GM19351 (cell line): ENCODE results near the gene DUSP19.
A peak's percentile ranks its signal among the peaks of the same experiment; 100 is the strongest.
"Not testable (repeated sequence)": the region's sequence is repeated elsewhere in the genome, so short reads cannot be mapped to it uniquely, and the experiment has no call there.

Source experiments
- ATAC-seq: cut with Tn5 transposase; IDR thresholded peaks from one replicate; pipeline ENCODE4 v1.9.1; 2021; ENCODE audit warnings: mild to moderate bottlenecking, moderate library complexity; ENCODE audit not compliant: unreplicated experiment

The DUSP19 gene, protein sequence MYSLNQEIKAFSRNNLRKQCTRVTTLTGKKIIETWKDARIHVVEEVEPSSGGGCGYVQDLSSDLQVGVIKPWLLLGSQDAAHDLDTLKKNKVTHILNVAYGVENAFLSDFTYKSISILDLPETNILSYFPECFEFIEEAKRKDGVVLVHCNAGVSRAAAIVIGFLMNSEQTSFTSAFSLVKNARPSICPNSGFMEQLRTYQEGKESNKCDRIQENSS

DNA sequence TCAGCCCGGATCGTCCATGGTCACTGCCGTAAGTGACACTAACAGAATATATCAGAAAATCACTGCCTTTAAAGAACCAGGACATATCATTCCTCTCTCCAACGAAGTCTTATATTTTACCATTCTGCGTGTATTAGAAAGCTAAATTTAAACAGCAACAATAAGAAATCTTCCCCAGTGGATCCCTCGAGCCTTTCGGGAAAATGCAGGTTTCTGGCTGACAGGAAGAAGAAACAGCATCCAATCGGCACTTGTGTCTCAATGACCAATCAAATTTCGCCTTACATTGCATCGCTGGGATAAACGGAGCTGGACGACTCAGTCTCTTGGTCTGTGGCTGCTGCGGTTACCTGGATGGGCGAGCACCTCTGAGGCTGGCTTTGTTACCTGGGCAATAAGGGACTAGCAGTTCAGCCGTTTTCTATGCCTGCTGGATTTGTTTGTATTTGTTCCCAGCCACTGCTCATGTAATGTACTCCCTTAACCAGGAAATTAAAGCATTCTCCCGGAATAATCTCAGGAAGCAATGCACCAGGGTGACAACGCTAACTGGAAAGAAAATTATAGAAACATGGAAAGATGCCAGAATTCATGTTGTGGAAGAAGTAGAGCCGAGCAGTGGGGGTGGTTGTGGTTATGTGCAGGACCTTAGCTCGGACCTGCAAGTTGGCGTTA lies at the start of gene DUSP19:
DUSP19 (plus strand) TSS at position 284 of the 675 bp plus-strand sequence; CDS start at position 471, 187 bp downstream.
- peak; percentile 82 for ATAC-seq

DNA sequence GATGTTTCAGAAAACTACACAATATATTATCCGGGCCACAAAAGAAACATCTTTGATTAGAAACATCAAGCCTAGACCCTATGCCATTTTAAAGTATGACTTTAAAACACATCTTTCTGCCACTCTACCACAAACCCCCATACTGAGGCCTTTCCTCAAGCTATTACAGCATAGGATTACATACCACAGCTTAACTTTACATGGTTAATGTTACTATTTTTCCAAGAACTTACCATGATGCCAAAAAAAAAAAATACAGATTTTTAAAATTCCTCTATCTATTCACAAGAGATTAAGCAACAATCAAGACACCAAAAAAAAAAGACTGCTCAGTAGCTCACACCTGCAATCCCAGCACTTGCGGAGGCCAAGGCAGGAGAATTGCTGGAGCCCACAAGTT lies 49.3 kb upstream of the DUSP19 start:
- ATAC-seq: no peak

DNA sequence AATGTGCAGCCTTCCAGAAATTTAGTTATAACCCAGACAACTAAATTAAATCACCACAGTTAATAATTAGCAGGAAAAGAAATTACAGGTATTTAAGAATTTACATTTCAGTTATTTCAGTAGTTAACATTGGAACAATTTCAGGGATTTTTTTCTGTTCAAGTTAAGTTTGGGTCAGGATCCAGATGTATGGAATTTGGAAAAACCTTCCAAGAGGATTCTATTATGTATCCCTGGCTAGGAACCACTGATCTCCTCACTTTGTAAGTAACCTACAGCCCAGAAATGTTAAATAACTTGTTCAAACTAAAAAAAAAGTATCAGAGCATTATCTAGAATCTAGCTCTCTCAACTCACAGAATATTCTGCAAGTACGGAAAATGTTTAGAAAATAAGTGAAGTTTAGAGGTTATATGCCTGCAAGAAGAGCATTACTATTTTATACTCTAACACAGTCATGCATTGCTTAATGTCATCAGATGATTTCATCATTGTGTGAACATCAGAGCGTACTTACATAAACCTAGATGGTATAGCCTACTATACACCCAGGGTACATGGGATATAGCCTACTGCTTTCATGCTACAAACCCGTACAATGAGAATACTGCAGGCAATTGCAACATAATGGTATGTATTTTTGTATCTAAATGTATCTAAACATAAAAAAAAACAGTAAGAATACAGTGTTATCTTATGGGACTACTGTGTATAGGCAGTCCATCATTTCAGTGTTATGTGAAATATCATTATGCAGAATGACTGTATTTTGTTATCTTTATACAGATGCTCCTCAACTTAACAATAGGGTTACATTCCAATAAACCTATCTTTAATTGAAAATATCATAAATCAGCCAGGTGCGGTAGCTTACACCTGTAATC lies 46.4 kb upstream of the DUSP19 start:
- no peak for ATAC-seq

DNA sequence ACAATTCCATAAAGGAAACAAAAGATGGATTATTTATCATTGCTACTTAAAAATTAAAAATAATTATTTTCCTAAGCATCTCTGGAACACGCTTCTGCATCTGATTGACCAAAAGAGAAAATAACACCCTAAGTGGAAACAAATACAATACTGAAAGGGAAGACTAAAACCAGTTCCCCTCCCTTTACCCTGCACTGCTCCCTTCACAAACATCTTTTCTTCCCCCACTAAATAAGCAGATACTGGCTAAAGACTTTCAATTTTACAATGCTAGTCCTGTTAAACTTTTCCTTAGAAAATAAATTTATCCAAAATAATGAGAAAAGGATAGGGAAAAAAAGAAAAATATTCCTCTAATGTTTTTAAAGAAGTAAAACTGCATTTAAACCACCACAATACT lies 44.6 kb upstream of the DUSP19 start:
- ATAC-seq: no peak

DNA sequence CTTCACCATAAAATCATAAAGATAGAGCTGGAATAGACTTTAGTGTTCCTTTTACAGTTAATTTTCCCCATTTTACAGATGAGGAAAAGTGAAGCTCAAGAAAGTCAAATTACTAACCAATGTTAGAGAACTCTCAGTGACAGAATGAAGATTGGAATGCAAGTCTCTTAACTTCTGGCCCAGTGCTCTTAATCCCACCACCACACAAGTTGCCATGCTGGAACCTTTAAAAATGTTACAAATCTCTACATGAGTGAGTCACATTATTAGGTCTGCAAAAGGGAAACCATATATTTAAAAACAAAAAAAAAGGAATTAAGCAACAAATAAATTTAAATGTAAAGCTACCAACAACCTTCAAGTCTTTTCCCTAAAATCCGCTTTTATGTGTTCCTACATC lies 43.7 kb upstream of the DUSP19 start:
- no peak for ATAC-seq

DNA sequence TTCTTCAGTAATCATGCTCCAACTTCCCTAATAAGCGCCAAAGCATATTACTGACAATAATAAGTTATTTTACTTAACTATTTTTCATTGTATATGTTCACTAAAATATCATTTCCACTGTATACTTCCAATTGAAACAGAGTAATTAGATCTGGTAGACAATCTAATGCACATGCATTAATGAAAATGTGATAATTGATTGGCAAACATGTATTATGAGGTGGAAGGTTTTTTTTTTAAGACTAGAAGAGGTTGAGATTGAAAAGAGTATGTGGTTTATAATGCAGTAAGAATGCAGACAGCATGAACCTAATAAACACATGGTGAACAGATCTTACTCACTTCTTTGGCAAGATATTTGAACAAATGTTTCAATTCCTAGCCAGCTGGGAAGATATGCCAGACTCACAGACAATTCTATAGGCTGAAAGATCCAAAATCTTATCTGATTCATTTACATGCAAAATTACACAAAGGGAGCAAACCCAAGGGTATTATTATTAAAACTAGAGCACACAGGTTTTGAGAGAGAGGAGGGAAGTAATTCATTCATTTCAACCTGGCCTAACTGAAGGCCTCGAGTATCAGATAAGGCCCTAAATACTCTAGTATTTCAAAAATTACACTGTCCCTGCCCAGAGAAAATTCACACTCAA lies 43.1 kb upstream of the DUSP19 start:
- no peak for ATAC-seq

DNA sequence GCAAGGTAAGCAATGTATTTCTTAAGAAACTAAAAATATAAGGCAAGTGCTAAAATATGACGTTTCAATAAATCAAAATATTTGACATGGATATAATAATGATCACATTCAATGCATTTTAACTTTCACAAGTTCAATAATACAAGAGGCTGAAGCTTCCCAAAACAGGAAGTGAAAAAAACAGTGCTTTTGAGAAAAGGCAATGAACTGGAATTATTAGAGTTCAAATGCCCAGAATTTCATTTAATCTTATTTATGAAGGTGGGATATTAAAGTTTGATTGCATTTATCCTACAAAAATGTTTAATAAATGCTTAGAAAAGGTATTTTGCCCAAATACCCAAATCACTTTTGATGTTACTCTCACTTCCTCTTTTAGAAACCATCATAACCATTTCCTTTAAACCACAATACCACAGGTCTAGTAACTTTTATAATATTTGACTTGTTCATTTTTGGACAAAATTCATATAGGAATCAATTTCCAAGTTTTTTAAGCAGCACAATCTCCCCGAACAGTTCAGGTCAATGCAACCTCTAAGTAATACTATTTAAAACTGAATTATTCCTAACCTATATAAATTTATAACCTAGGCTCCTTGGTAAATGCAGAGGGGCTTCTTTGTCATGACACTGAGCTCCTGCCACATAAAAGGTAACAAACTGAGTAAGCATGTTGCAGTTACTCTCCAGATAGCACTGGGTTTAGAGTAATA lies 42.4 kb upstream of the DUSP19 start:
- ATAC-seq: peak; percentile 49

DNA sequence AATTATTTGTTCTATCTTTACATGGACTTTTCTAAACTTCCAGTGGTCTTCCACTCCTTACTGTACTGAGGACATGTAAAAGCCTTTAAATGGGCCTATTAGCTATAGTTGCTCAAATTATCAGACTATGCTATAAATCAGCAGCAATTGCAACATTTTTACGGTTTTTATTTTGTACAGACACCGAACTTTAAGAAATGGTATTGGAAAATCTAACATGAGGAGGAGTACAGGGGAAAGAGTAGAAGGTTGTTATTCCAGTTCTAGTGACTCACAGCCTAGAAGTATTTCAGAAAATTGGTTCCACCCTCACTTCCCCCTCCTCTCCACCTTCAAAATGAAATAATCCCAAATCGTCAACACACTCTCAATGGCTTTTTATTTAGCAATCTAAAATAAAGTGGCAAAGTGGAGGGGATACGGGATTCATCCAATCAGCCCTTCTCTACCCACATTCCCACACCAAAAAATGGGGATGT lies 41.4 kb upstream of the DUSP19 start:
- no peak for ATAC-seq

DNA sequence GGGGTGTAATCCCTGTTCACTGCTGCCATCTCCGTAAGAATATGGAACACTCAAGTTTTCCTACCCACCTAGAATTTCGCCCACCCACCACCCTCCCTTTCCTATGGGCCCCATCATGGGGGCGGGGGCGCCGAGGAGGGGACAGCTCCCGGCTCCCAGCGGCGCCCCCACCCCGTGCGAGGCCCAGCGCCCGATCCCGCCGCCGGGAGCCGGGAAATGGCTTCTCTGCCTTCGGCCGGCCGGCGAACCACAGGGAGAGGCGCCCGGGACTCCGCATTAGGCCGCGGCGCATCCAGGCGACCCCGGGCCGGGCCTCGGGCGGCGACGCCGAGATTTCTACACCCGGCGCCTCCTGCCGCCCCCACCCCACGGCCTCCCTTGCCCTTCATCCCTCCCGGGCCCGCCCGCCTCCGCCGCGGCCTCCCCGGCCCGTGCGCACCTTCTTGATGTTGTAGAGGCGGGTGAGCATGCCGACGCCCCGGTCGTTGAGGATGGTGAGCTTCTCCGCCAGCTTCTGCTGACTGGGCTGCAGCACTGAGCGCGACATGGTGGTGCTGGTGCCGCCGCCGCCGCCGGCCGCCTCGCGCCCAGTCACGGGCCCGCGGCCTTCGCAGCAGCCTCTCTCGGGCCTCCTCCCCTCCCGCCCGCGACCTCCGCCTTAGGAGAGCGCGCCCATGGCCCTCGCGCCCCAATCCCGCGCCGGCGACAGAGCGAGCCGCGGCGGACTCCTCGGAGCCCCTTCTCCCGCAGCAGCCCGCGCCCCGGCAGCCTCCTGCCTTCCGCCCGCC lies 40.8 kb upstream of the DUSP19 start:
- ATAC-seq: peak; percentile 41

DNA sequence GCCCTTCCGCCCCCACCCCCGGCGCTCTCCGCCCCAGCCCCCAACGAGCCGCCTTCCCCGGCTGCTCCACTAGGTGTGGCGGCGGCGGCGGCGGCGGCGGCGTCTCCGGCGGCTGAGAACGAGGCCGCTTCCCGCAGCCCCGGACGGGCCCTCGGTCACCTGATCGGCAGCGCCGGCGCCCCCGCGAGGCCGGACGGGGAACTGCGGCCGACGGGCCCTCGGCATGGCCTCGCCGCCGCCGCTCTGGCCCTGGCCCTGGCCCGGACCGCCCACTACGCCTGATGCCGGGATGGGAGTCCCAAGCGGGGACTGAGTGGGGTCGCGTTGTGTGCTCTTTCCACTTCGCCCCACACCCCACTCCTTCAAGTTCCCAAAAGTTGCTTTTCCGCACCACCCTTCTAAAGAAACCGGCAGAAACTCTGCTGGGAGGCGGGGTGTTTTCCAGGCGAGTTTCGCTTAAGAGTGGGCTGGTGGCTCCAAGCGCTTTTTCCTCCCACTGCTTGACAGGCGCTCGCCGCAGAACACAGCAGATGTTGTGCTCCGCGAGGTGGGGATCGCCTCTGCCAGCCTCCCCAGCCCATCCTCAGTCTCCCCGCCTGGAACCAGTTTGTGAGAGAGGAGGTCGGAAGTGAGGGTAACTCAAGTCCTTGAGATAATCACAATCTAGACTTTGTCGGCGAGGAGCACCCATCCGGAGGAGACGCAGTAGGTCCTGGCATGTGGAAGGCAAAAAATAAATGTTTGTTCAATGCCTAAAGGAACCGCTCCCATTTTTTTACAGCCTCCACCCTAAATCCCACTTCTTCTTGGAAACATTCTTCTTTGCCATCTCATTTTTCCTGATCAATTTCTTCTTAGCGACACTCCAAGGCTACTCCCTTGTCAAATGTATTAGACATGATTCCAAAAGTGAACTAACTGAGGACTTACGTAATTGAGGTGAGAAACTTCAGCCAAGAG lies 39.9 kb upstream of the DUSP19 start, which contains the start of gene NCKAP1:
NCKAP1 (minus strand) TSS at position 117 of the 960 bp plus-strand sequence. CDS start 358 bp downstream, outside the sequence.
- peak; percentile 76 for ATAC-seq

DNA sequence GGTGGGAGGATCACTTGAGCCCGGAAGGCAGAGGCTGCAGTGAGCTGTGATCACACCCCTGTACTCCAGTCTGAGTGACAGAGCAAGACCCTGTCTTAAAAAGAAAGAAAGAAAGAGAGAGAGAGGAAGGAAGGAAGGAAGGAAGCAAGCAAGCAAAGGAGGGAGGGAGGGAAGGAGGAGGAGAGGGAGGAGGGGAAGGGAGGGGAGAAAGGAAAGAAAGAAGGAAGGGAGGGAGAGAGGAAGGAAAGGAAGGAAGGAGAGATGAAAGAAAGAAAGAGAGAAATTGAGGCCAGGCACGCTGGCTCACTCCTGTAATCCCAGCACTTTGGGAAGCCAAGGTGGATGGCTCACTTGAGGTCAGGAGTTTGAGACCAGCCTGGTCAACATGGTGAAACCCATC lies 37.9 kb upstream of the DUSP19 start:
- ATAC-seq: no peak

DNA sequence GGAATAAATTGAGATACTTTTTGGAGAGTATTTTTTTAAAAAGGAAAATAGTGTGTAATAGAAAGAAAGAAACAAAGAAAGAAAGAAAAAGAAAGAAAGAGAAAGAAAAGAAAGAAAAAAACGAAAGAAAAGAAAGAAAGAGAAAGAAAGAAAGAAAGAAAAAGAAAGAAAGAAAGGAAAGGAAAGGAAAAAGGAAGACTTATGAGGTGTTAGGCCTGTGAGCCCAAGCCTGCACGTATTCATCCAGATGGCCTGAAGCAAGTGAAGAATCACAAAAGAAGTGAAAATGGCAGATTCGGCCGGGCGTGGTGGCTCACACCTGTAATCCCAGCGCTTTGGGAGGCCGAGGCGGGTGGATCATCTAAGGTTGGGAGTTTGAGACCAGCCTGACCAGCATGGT lies 35.0 kb upstream of the DUSP19 start:
- ATAC-seq: not testable (repeated sequence)

DNA sequence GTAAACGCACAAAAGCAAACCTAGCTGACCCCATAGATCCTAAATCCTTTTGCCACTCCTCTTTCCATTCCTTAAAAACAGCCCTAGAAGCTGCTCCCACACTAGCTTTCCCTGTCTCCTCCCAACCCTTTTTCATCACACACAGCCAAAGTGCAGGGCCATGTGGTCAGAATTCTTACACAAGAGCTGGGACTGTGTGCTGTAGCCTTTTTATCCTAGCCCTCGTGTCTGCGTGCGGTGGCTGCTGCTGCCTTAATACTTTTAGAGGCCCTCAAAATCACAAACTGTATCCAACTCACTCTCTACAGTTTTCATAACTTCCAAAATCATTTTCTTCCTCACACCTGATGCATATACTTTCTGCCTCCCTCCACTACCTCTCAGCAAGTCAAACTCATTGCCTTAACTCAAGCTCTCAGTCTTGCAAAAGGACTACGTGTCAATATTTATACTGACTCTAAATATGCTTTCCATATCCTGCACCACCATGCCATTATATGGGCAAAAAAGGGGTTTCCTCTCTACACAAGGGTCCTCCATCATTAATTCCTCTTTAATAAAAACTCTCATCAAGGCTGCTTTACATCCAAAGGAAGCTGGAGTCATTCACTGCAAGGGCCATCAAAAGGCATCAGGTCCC lies 30.9 kb upstream of the DUSP19 start:
- ATAC-seq: not testable (repeated sequence)

DNA sequence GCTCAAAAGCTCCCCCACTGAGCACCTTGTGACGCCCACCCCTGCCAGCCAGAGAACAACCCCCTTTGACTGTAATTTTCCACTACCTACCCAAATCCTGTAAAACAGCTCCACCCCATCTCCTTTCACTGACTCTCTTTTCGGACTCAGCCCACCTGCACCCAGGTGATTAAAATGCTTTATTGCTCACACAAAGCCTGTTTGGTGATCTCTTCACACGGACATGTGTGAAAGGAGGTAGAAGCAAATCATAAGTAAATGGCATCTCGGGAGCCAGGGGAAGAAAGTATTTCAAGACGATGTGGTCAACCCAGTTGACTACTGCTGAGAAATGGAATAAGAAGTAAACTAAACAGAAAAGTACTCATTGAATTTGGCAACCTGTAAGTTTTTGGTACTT lies 29.1 kb upstream of the DUSP19 start:
- ATAC-seq: no peak

DNA sequence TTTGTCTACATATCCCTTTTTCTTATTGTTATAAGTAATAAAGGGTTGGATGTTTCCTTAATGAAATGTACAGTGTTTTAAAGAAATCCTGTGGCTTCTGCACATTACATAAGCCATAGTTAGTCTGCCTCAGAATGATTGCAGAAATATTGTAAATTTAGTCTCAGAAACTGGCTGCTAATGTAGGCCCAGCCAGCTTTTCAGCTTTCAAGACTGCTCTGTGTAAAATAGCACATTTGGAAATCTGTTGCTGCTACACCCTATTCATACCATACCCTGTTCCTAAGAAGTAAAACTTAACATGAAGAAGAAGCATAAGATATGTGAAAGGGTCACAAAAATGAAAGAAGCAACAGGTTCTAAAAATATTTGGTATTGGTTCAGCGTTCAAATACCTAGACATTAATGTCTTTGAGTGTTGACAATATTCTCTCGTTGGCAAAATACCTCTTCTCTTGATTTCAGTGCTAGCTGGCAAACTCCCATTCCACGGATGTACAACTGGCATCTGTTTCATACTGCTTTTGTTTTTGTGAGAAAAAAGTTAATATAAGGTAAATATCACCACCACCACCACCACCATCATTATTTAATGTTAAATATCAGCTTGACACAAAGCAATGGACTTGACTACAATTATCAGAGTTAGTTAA lies 21.1 kb upstream of the DUSP19 start:
- ATAC-seq: peak; percentile 41

DNA sequence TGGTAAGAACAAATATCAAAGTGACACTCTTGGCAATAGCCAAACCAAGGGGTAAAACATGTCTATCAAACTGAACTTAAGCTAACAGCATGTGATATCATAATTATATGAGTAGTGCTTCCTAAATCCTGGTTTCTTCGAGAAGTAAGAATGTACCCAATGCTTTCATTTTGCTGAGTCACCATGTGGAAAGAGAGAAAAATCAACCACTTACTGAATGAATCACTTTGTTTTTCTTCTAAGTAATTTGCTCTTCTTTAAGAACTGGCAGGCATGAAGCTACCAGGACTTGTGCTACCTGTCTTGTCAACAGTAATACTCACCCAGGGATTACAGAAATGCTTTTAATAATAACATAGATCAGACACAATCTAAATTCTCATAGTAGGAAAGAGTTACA lies 19.0 kb upstream of the DUSP19 start:
- no peak for ATAC-seq

DNA sequence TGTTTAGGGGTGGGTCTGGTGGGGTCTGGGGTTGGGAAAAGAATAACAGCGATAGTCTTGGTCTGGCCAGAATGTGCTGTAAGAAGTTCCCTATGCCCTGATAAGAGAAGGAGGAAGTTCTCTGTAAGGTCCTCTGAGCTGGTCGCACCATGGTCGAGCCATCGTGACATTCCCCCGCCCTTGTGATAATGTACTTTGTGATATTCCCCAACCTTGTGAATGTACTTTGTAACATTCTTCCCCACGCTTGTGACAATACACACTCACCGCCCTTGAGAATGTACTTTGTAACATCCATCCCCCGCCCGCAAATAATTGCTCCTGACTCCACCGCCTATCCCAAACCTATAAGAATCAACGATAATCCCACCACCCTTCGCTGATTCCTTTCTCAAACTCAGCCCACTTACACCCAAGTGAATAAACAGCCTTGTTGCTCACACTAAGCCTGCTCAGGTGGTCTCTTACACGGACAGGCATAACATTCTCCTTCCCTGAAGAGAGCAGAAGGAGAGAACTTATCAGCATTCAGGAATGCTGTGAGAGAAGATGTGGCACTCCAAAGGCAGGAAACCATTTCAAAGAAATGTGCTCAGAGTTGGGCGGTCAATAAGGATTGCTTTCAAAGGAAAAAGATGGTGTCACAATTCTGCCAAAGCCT lies 17.8 kb upstream of the DUSP19 start:
- no peak for ATAC-seq
